Measurements from ENCODE around the gene EYS. TPM values are rescaled to one million over a fixed set of nuclear protein-coding genes. Genes with fewer than 3 reads are reported as not detected.

The EYS gene
- polyA plus RNA-seq, 2 of the 4 experiments (the other 2 are of a cell fraction): 0.03 to 0.06 TPM

DNA sequence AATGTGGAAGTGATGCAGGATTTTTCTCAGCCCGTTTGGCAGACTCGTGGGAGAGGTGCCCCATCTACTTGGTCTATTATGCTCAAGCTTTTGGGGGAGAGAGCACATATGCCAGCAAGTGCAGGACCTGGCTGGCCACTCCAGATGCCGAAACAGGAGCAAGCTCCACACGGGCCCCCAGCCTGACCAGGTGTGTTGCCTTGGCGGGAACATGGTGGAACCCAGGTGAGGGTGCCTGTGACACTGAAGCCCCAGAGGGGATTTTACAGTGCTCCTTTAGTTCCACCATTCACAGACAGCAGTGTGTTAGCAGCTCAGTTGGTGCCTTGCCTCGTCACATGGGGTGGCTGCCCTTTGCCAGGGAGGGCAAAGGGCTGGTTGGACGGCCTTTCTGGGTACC is 798.9 kb downstream of the EYS start:
- TF ChIP-seq GATA3 (IDR thresholded peaks at IDR 0.05; ENCODE audit: borderline replicate concordance) (no peak), ZSCAN20 (CRISPR knock-in tag; IDR thresholded peaks at IDR 0.05) (no peak)
- Histone ChIP-seq H3K4me2 (no peak overlapping the region), H3K4me3 (no peak overlapping the region), H3K4me1 (no peaks in the 10 kb centered on the region), H3K27ac (no peak overlapping the region), H3K9me3 (no peaks in the 10 kb centered on the region)
- POLR2A ChIA-PET: no interaction called here
- CTCF ChIA-PET: no interaction called here
- FAIRE-seq: no peak
- 33% methylated on average over 4 of the region's 7 CpGs for WGBS (ENCODE audit: missing lambda C conversion rate)
- no peak for DNase-seq (ENCODE audit: low read depth in 1 of 2, low spot score in 1 of 2)
- no peak for ATAC-seq

DNA sequence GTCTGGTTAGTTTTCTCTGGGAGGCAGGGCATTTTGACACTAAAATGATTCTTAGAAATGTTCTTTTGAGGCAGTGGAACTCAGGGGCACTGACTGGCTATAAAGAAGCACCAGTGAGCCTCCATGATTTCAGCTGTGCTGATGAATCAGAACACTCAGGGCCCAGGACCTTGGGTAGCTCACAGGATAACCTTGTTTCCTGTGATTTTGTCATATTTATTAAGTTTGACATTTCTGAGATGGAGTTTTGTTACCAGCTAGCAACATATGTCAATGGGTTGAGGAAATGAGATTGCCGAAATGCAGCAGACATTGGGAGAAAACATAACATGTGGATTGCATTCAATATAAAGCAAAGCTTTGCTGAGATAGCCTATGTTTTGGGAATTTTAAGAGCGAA is 802.4 kb downstream of the EYS start:
- 77% methylated on average over 2 of the region's 2 CpGs for WGBS (ENCODE audit: missing lambda C conversion rate)
- FAIRE-seq: no peak
- H3K4me1 ChIP-seq: no peaks in the 10 kb centered on the region
- no peak for ATAC-seq
- no peak overlapping the region for H3K27ac ChIP-seq
- TF ChIP-seq MYC (IDR thresholded peaks at IDR 0.05; ENCODE audit: borderline replicate concordance, low read length) (no peak), MAFK (IDR thresholded peaks at IDR 0.05; ENCODE audit: partially characterized antibody) (no peak), RFX5 (IDR thresholded peaks at IDR 0.05) (no peak), SMC3 (IDR thresholded peaks at IDR 0.05) (no peak), EHF (CRISPR knock-in tag; IDR thresholded peaks at IDR 0.05) (no peak), RAD21 (conservative IDR thresholded peaks at IDR 0.05 in 1 of 2, IDR thresholded peaks at IDR 0.05 in 1 of 2) (no peak), KDM1A (IDR thresholded peaks at IDR 0.05; ENCODE audit: low read depth) (no peak), ZC3H11A (IDR thresholded peaks at IDR 0.05) (no peak), NPAS2 (CRISPR knock-in tag; IDR thresholded peaks at IDR 0.05; ENCODE audit: borderline replicate concordance) (no peak), CBX2 (IDR thresholded peaks at IDR 0.05; ENCODE audit: borderline replicate concordance, low read depth) (no peak), NR3C1 (IDR thresholded peaks at IDR 0.05) (no peak), ESRRA (IDR thresholded peaks at IDR 0.05; ENCODE audit: borderline replicate concordance, low read length) (no peak), RCOR1 (IDR thresholded peaks at IDR 0.05; ENCODE audit: low read depth, low read length) (no peak), JUN (IDR thresholded peaks at IDR 0.05) (no peak)
- TF ChIP-seq, protein P1, sequence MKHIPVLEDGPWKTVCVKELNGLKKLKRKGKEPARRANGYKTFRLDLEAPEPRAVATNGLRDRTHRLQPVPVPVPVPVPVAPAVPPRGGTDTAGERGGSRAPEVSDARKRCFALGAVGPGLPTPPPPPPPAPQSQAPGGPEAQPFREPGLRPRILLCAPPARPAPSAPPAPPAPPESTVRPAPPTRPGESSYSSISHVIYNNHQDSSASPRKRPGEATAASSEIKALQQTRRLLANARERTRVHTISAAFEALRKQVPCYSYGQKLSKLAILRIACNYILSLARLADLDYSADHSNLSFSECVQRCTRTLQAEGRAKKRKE (CRISPR knock-in tag; IDR thresholded peaks at IDR 0.05; ENCODE audit: low read depth): no peak
- TF ChIP-seq, protein P2, sequence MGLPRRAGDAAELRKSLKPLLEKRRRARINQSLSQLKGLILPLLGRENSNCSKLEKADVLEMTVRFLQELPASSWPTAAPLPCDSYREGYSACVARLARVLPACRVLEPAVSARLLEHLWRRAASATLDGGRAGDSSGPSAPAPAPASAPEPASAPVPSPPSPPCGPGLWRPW (IDR thresholded peaks at IDR 0.05): no peak
- TF ChIP-seq, protein P3, sequence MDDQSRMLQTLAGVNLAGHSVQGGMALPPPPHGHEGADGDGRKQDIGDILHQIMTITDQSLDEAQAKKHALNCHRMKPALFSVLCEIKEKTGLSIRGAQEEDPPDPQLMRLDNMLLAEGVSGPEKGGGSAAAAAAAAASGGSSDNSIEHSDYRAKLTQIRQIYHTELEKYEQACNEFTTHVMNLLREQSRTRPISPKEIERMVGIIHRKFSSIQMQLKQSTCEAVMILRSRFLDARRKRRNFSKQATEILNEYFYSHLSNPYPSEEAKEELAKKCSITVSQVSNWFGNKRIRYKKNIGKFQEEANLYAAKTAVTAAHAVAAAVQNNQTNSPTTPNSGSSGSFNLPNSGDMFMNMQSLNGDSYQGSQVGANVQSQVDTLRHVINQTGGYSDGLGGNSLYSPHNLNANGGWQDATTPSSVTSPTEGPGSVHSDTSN (IDR thresholded peaks at IDR 0.05): no peak
- TF ChIP-seq, protein P4, sequence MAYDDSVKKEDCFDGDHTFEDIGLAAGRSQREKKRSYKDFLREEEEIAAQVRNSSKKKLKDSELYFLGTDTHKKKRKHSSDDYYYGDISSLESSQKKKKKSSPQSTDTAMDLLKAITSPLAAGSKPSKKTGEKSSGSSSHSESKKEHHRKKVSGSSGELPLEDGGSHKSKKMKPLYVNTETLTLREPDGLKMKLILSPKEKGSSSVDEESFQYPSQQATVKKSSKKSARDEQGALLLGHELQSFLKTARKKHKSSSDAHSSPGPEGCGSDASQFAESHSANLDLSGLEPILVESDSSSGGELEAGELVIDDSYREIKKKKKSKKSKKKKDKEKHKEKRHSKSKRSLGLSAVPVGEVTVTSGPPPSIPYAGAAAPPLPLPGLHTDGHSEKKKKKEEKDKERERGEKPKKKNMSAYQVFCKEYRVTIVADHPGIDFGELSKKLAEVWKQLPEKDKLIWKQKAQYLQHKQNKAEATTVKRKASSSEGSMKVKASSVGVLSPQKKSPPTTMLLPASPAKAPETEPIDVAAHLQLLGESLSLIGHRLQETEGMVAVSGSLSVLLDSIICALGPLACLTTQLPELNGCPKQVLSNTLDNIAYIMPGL (CRISPR knock-in tag; IDR thresholded peaks at IDR 0.05; ENCODE audit: borderline replicate concordance): no peak
- TF ChIP-seq, protein P5, sequence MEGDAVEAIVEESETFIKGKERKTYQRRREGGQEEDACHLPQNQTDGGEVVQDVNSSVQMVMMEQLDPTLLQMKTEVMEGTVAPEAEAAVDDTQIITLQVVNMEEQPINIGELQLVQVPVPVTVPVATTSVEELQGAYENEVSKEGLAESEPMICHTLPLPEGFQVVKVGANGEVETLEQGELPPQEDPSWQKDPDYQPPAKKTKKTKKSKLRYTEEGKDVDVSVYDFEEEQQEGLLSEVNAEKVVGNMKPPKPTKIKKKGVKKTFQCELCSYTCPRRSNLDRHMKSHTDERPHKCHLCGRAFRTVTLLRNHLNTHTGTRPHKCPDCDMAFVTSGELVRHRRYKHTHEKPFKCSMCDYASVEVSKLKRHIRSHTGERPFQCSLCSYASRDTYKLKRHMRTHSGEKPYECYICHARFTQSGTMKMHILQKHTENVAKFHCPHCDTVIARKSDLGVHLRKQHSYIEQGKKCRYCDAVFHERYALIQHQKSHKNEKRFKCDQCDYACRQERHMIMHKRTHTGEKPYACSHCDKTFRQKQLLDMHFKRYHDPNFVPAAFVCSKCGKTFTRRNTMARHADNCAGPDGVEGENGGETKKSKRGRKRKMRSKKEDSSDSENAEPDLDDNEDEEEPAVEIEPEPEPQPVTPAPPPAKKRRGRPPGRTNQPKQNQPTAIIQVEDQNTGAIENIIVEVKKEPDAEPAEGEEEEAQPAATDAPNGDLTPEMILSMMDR (IDR thresholded peaks at IDR 0.05): no peak
- no peaks in the 10 kb centered on the region for H3K9me3 ChIP-seq
- DNase-seq (ENCODE audit: low read depth in 1 of 2, low spot score in 1 of 2): no peak
- no peak overlapping the region for H3K4me3 ChIP-seq
- CTCF ChIA-PET: no interaction called here
- no peak overlapping the region for H3K4me2 ChIP-seq
- POLR2A ChIA-PET: no interaction called here

All from A549 (cell line).